HuH-7.5 (cell line): ENCODE results near the gene RABL6.
A peak's percentile ranks its signal among the peaks of the same experiment; 100 is the strongest.
"Not testable (repeated sequence)": the region's sequence is repeated elsewhere in the genome, so short reads cannot be mapped to it uniquely, and the experiment has no call there.

ENCODE experiments used
- DNase-seq: peaks from one replicate; pipeline ENCODE4 v3.0.0; 2011; ENCODE audit warnings: low spot score

The RABL6 gene, protein sequence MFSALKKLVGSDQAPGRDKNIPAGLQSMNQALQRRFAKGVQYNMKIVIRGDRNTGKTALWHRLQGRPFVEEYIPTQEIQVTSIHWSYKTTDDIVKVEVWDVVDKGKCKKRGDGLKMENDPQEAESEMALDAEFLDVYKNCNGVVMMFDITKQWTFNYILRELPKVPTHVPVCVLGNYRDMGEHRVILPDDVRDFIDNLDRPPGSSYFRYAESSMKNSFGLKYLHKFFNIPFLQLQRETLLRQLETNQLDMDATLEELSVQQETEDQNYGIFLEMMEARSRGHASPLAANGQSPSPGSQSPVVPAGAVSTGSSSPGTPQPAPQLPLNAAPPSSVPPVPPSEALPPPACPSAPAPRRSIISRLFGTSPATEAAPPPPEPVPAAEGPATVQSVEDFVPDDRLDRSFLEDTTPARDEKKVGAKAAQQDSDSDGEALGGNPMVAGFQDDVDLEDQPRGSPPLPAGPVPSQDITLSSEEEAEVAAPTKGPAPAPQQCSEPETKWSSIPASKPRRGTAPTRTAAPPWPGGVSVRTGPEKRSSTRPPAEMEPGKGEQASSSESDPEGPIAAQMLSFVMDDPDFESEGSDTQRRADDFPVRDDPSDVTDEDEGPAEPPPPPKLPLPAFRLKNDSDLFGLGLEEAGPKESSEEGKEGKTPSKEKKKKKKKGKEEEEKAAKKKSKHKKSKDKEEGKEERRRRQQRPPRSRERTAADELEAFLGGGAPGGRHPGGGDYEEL

DNA sequence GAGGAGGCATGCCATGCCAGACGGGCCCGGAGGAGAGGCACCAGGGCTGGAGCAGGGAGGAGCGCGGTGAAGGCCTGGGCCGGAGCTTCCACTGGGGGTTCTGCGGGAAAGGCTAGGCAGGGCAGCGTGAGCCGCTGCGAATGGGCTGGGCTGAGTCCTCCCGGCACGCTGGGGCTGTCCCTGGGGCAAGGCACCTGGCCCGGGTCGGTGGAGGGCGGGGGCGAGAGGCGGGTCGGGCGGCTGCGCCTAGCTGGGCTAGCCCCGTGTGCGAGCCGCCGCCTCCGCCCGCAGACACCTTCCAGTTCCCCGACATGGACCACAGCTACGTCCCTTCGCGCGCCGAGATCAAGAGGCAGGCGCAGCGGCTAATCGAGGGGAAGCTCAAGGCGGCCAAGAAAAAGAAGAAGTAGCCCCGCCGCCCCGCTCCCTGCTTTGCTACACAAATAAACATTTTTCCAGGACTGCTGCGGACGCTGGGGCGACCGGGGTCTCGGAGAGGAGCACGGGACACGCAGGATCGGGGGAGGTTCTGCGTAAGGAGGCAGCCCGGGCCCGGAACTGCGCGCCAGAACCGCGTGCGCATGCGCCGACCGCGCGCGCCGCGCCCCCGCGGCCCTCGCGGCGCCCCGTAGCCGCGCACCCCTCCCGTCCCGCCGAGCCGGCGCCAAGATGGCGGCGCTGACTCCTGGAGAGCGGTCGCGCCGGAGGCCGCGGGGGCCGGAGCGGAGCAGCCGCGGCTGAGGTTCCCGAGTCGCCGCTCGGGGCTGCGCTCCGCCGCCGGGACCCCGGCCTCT lies at the start of gene RABL6:
Gene RABL6 (plus strand): TSS at position 668 of the 794 bp plus-strand sequence. CDS start 249 bp downstream, outside the sequence.
- DNase-seq, result peak; percentile 97

DNA sequence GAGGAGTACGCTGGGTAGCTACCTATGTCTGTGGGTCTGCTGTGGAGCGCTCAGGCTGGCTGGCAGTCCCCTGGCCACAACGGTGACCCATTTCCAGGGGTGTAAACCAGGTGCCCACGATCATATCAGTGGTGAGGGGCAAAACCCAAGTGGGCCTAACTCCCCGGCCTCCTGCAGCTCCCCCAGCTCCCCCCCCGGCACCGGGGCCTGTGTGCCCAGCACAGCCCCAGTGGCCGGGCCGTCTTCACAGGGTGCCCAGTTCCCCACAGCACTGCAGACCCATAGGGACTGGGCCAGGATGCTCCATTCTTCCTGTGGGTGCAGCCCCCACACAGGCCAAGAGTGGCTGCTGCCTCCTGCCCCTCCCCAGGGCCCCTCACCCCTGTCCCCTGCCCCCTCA lies 48.7 kb upstream of the RABL6 start:
- DNase-seq, result no peak

DNA sequence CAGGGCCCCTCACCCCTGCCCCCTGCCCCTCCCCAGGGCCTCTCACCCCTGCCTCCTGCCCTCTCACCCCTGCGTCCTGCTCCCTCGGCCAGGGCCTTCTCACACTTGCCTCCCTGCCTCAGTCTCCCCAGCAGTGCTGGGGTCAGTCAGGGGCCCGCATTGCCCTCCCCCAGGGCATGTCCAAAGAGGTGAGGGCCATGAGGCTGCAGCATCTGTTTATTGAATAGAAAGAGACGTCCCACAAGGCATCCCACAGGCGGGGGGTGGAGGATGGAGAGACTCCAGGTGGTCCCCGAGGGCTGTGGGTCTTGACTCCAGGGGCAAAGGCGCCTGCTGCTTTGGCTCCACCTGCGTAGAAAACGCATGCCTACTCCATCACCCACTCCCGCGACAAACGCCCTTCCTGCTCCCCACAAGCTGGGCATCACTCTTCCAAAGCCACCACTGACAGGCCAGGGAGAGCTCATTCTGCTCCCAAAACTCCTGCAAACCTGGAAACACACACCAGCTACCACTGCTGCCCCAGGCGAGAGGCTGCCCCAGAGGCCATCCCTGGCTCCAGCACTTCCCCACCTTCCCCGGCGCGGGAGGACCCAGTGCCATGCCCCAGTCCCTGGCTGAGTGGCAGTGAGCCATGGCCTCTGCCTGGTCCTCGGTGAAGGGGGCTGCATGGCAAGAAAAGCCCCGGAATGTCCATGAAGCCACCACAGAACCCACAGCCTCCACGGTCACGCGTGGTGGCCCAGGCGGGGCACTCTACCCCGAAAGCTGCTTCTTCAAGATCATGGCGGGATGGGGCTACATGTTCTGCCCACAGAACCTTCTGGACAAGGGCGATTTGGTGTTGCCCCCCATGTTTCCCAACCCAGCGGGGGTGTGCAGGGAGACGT lies 48.1 kb upstream of the RABL6 start:
- no peak for DNase-seq

- DNase-seq, result no peak
Observed at GRCh38 chr9:136760424-136760823, 47.3 kb upstream of the RABL6 start.

- DNase-seq, result peak; percentile 83
Observed at GRCh38 chr9:136760834-136761544, 46.8 kb upstream of the RABL6 start.

- DNase-seq, result no peak
Observed at GRCh38 chr9:136761545-136761981, 46.2 kb upstream of the RABL6 start.

- no peak for DNase-seq
Observed at GRCh38 chr9:136762221-136762691, 45.5 kb upstream of the RABL6 start.

- peak; percentile 84 for DNase-seq
Observed at GRCh38 chr9:136762915-136763648, 44.7 kb upstream of the RABL6 start.

DNA sequence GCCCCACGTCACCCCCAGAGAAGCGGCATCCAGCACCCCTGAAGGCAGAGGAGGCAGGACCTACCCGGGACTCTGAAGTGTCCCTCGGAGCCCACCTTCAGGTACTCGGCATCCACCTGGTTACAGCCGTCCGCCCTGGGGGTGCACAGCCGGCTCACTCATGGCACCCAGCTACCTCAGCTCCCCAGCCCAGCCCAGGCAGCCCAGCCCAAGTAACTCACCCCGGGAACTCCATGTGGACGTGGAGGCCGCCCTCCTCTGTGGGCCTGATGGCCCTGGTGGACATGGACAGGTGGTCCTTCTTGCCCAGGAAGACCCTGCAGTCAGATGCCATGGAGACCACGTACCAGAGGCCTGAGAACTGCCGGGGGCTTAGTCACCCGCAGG lies 44.1 kb upstream of the RABL6 start:
- DNase-seq, result no peak

DNA sequence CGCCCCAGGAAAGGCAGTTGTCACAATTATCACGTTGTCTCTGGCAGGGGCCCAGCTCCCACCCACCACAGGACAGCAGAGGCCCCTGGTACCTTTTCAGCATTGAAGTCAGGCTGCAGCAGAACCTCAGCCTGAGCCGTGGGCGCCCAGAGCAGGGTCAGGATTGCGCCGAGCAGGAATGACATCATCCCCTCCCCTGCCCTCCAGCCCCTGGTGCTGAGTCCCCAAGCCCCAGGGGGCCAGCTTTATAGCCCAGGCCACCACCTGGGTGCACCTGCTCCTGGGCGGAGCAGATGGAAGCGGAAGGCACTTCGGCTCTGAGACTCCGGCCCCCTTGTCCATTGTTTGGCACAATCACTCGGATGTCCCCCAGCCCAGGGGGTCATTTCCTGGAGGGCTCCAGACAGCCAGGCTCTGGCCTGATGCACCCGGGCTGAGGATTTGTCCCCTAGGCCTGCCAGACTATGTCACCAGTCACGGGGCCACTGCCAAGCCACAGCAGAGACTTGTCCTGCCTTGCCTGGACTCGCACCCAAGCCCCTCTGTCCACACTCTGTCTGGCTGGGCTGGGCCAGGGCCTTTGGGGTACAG lies 43.4 kb upstream of the RABL6 start, which contains the start of gene LCN15:
Gene LCN15 (minus strand): TSS at position 218 of the 591 bp plus-strand sequence. CDS start 30 bp downstream, at position 188.
- DNase-seq, result no peak

- DNase-seq, result no peak
Observed at GRCh38 chr9:136765041-136765440, 42.7 kb upstream of the RABL6 start.

- not testable (repeated sequence) for DNase-seq
Observed at GRCh38 chr9:136765745-136766409, 41.9 kb upstream of the RABL6 start.

- DNase-seq, result not testable (repeated sequence)
Observed at GRCh38 chr9:136766410-136767120, 41.2 kb upstream of the RABL6 start.

DNA sequence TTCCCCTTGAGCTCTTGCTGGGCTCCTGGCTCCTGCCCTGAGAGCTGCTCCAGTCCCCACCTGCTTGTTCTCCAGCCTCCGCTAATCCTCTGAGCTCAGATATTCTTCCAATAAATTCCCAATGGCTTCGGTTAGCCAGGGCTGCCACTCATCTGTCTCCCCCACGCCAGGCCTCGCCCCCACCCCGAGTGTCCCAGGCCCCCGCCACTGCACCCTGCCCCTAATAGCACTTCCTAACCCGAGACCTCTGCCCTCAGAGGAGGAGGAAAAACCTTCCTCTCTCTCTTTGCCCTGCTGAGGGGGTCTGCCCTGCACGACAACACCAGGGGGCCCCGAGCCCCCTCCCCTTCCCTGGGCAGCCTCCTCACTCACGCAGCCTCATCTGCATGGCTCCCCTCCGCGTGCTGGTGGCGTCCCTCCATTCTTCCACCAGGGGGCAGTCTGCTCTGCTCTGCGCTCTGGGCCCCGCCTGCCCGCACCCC lies 38.0 kb upstream of the RABL6 start:
- peak; percentile 80 for DNase-seq

DNA sequence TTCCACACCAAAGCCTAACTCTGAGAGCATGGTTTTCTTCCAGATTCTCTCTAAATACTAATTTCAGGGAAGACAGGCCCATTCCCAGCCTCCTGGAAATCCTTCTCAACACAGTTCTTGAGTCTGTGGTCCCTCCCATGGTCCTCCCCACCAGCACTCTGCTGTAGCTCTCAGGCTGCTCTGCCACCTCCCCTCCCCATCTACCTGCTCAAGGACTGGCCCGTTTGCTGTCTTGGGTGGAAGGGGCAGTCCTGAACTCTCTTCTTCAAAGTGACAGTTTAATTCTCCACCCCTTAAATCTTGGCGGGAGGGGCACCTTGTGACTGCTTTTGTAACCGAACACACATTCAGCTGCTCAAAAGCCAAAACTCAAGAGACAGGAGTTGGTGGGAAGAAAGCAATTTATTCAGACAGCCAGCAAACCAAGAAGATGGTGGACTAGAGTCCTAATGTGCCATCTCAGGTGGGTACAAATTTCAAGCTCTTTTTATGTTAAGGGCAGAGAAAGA lies 35.8 kb upstream of the RABL6 start:
- DNase-seq, result no peak

- DNase-seq, result no peak
Observed at GRCh38 chr9:136773386-136774044, 34.2 kb upstream of the RABL6 start.

- no peak for DNase-seq
Observed at GRCh38 chr9:136774416-136775045, 33.2 kb upstream of the RABL6 start.
